C1 segment of cervical spinal cord (tissue), 14 donors: ENCODE measurements around the gene MVK.
A peak's percentile ranks its signal among the peaks of the same experiment; 100 is the strongest.

Source experiments
- DNase-seq, 14 donors: peaks; one replicate each; lab custom pipeline; 2025; lab: John Stamatoyannopoulos, UW

MVK gene

DNA sequence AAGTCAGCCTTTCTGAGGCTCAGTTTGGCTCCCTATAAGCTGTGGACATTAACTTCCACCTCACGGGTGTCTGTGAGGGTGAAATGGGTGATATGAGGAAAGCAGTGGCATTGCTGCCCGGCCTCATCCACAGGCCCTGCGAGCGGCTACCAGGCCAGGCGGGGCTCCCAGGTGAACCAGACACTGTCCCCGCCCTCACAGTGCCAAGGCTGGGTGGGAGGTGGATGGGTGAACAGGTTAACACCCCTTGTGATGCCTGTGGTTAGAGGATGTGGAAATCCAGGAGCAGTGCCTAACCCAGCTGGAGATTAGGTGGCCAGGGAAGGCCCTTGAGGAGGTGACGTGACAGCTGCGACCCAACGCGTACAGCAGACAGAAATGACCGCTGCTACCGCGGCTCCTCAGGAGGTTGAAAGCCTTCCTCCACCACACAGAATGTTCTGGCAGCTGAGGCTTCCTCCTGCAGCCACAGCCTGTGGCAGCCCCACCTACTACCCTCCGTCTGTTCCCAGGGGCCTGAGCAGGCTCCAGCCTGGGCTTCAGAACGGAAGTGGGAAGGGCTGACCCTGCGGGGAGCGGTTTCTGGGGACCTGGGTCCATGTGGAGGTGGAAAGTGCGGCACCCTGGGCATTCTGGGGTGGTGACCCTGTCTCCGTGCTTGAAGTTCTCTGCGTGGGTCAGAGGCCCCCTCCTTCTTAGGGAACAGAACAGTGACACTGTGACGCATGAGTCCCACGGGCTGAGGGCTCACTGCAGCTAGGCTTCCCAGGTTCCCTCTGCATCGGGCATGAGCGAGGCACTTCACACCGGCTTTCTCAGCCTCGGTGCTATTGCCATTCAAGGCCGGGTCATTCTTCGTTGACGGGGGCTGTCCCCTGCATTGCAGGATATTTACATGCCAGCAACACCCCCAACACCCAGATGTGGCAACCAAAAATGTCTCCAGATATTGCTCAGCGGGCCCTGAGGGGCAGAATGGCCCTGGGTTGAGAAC is 10.0 kb upstream of the MVK start:
- DNase-seq: no peak

DNA sequence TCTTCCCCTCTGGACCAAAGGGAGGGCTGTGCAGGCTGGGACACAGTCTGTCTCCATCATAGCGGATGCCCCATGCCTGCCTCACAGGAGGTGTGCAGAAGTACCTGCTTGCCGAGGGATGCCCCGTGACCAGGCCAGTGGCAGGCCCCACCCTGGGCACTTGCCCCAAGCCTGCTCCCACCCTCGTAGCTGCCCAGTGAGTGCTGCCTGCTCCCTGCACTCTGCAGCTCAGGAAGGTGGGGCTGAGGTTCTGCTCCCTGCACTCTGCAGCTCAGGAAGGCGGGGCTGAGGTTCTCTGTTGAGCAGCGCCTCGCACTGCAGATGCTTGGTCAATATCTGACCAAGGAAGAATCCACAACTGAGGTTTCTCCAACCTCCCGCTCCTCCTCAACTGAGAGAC is 7.2 kb upstream of the MVK start:
- DNase-seq: no peak

DNA sequence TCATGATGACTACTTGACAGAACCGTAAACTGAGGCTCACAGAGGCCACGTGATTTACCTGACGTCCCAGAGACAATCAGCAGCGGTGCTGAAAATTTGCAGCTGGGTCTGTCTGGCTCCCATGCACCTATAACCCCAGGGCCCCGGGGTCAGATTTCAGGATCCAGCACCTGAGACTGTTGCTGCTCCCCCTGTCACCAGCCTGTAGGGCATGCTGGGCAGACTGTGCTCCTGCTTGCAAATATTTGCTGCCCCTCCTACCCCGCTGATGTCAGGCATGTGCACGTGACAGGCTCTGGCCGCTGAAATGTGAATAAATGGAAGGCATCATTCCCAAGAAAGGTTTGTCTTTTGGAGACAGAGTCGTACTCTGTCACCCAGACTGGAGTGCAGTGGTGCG is 6.3 kb upstream of the MVK start:
- DNase-seq: no peak

DNA sequence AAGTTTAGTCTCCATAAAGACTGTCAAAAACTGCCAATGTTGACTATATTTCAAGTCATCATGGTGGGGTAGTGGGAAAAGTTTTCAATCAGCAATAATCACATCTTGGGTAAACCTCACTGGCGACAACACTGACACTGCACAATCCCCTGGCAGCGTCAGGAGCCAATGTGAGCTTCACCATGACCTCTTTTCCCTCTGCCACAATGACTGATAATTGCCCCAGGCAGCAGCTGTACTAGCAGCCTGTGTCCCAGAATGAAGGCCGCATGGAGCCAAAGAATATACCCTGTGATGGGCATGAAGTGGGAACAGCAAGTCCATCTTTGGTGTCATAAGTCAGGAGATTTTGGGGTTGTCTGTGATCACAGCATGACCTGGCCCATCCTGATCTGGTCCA is 5.6 kb upstream of the MVK start:
- DNase-seq: peak in 1 of 14 donors; percentile 5

DNA sequence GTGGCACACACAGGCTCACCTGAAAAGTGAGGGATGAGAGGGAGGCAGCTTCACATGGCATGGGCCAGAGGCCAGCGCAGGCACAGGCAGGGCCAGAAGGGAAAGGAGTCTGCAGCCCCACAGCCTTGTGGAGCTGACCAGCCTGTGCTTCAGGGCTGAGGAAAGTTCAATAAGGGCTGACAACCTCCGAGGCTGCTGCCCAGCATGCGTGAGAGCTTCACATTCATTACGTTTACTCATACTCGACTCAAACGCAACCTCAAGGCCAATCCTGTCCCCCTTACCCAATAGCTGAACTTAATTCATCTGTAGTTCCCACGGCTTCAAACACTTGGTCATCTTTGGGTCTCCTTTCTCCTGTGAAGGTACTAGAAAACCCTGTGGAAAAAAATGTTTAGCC is 5.1 kb upstream of the MVK start:
- DNase-seq: no peak

DNA sequence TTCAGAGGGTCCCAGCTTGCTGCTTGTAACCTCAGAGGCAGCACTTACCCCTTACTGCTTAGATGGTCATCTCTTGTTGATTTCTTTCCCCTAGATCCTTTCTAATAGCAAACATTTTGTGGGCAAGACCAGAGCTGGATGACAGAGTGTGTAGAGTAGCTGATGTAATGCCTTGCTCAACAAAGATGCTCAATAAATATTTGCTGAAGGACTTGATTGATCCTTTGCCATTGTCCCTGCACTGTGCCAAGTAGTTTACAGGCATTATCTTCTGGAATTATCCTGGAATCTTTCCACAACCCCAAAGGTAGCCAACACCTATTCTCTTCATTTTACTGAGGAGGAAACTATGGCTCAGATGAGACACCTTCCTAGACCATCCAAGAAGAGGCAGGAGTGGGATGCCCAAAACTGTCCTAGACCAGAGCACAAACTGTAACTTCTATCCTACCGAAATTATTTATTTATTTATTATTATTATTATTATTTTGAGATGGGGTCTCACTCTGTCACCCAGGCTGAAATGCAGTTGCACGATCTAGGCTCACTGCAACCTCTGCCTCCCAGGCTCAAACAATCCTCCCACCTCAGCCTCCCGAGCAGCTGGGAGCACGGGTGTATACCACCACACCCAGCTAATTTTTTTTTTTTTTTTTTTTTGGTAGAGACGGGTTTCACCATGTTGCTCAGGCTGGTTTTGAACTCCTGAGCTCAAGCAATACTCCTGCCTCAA is 1.7 kb upstream of the MVK start:
- DNase-seq: no peak

DNA sequence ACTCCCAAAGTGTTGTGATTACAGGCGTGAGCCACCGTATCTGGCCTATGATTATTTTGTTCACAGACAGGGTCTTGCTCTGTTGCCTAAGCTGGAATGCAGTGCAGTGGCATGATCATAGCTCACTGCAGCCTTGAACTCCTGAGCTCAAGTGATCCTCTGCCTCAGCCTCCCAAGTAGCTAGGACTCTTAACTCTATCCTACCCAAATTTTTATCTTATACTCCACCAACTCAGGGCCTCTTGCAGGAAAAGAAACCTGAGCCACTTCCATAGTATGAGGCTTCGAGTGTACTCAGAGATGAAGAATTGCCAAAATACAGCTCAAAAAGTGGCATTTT is 1.1 kb upstream of the MVK start:
- no peak for DNase-seq

DNA sequence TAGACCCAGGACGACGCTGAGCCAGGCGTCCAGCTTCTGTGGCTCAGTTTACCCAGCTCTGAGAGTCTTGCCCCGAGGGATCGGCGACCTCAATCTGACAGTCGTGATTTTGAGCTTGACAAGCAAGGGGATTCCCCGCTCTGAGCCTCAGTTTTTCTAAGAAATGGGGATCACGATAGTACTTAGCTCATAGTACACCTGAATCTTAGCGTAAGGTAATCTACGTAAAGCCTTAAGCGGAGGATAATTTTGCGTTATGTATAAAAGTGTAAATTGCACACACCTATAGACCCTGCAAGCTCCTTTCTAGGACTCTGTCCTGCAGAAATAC is 285 bp downstream of the MVK start:
- no peak for DNase-seq

DNA sequence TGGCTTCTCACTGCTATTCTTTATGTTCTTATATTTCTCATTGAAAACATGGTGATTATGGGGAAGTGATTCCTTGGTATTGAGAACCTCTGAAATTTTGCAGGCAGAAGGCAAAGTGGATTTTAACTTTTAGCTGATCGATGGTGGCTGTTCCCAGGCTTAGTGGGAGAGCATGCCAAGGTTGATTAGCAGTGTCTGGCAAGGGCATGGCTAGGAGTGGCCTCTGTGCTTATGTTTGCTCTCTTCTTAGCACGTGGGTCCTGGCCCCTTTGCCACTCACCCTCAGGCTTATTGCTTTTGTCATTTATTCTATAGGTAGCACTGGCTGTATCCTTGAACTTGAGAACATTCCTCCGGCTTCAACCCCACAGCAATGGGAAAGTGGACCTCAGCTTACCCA is 2.1 kb downstream of the MVK start:
- no peak for DNase-seq

DNA sequence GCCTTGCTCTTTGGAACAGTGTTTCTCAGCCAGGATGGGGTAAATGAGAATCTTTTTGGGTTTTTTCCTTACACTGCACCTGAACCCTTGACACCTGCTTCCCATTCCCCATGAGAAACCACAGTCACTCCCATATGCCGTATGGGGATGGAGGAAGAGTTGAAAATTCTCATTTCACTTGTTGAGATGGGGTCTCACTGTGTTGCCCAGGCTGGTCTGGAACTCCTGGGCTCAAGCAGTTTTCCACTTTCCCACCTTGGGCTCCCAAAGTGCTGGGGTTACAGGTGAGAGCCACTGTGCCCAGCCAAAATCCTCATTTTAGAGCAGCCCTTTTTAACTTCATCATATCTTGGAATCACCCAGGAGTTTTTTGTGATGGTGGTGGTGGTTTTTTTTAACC is 3.7 kb downstream of the MVK start:
- DNase-seq: no peak

DNA sequence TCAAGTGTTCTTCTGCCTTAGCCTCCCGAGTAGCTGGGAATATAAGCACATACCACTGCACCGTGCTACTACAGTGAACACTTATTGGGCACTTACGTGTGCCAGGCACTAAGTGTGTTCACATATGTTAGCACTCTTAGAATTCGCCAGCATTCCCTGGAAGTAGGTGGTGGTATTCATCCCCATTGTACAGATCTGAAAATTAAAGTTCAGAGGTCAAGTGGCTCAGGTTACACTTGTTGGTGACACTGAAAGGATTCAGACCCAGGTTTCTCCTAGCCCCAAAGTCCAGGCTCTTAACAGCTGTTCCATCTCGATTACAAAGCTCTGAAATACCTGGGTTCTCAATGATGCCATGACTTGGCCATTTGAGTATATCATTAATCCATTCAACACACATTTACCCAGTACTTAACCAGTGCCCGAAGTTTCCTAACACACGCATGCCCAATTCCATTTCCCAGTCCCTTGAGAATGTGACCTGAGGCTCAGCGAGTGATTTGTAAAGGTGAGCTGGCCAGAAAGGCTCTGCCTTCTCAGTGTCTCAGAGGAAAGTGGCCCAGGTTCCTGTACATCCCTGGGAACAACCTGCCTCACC is 4.8 kb downstream of the MVK start:
- no peak for DNase-seq

DNA sequence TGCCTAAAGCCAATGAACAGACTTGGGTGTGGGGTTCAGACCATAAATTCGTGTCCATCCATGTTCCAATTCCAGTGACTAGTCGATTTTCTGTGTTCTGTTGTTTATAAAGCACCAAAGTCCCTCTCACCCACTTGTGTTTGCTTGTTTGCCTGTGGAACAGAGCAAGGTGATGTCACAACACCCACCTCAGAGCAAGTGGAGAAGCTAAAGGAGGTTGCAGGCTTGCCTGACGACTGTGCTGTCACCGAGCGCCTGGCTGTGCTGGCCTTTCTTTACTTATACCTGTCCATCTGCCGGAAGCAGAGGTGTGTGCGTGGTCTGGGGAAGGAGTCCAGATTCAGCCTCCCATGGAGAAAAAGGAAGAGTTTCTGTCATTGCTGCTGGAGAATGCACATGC is 6.0 kb downstream of the MVK start:
- DNase-seq: no peak

DNA sequence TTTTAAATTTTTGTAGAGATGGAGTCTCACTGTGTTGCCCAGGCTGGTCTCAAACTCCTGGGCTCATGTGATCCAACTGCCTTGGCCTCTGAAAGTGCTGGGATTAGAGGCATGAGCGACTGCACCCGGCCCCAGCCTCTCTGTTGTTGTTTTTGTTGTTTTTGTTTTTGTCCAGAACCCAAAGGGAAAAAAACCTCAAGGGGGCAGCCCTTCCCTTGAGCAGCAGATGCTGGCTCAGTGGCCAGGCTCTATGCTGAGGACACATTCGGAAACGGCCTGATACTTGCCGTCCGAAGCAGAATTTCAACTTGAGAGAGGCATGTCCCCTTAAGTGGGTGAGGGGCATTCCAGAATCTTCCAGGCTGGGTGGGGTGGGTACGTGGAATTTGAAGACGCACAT is 6.7 kb downstream of the MVK start:
- DNase-seq: no peak

DNA sequence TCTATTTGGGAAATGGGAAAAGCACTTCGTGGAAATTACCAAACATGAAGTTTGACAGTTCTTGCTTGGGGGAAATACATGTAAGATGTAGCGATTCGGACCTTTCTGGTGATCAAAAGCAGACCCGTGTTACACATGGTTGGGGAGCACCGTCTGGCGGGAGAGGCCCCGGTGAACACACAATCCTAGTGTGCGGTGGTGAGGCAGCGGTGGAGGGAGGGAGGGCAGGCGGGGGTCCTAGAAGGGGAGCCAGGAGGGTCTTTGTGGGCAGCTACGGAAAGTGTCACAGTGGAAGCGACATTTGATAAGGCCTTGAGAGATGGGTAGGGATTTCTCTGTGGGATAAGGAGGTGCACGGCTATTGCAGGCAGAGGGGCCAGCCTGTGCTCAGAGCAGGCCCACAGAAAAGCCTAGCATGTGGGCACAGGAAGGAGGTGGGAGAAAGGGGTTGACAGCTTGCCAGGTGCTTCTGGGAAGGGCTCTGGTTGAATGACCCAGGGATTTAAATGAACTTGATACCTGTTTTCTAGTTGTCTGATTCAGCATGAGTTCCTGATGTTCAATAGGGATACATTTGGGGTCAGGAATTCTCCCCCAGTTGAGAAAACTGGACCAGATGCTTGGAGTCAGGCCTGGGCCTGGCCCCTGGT is 7.2 kb downstream of the MVK start:
- no peak for DNase-seq

DNA sequence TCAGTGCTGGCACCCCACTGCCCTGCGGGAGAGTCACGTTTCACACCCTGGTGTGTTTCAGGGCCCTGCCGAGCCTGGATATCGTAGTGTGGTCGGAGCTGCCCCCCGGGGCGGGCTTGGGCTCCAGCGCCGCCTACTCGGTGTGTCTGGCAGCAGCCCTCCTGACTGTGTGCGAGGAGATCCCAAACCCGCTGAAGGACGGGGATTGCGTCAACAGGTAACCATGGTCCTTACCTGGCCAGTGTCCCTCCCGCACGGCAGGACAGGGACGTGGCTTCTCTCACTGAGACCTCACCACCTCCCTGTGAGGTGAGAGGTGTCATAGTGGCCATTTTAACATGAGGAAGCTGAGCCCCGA is 7.7 kb downstream of the MVK start:
- no peak for DNase-seq

DNA sequence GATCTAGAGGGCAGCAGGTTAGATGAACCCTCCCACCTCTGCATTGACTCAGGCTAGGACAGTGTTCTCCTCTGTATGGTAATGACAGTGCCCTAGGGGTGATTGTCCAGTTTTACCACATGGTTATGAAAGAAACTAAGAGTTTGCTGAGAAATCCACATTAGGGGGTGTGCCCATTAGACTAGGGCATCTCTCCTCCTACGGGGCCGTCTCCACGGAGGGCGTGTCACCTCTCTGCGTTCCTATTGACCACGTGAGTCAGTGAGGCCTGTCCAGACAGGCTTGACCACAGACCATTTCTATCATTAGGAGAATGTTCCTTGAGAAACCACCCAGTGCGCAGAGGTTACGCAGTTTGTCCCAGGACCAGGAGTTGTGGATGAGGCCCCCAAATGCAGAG is 8.3 kb downstream of the MVK start:
- no peak for DNase-seq

DNA sequence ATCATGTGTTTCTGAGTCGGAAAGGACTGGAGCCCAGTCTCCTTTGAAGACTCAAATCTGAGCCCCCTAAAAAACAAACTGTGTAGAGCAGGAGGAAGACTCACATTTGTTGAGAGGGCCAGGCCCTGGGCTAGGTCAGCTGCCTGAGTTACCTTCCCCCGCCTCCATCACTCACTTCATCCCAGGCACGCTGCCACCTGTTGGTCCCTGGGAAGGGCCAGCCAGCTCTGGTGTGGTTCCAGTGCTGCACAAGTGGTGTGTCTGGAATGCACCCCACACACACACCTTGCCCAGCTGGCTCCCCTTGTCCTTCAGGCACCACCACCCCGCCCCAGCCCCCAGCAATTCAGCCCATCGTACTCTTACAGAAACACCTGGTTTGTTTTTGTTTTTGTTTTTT is 9.0 kb downstream of the MVK start:
- no peak for DNase-seq

DNA sequence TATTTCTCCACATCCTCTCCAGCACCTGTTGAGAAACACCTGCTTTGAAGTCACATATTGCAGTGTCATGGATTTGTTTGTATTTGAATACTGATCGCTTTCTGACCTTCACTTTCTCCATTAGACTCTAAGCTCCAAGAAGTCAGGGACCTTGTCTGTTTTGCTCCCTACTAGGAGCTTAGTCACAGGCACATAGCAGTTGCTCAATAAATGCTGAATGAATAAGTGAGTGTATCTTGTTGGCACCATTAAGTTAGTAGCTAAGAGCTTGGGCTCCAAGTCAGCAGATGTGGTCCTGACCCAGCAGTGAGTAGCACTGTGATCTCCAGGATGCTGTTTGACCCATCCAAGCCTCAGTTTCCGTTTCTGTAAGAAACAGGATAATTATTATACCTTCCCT is 10.1 kb downstream of the MVK start:
- no peak for DNase-seq

DNA sequence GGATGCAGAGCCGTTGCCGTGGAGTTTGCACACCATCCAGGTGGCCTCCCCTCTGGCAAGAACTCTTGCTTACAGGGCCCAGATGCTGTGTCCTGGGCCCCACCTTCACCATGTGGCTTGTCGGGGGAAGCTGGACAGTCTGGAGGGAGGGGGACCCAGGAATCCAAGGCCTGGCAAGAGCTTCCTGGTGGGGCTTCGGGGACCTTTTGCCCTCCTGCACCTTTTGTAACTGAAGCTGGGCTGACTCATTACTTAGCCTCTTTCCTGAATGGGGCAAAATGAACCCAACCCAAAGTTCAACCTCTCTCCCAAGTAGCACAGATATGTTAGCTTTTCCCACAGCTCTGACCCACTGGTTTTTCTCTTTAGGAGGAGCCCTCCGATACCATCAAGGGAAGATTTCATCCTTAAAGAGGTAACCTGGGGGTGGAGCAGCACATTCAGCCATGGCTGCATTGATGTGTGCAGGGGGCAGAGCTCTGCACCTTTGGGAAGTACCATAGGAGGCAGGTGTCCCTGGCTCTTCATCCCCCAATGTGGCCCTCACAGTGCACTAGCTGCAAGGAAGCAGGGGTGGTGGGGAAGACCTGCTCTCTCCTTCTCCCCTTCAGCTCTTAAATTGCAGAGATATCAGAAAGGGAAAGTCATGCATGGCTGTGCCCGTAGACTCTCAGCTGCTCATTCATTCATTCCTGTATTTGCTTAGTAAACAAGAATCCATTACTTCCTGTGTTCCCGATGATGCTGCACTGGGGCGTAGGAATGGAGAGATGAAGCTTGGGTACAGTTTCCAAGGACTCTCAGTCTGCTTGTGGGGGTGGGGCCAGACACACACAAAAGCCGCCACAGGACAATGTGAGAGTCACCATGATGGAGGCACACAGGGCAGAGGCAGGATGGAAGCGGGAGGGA is 13.0 kb downstream of the MVK start:
- no peak for DNase-seq

DNA sequence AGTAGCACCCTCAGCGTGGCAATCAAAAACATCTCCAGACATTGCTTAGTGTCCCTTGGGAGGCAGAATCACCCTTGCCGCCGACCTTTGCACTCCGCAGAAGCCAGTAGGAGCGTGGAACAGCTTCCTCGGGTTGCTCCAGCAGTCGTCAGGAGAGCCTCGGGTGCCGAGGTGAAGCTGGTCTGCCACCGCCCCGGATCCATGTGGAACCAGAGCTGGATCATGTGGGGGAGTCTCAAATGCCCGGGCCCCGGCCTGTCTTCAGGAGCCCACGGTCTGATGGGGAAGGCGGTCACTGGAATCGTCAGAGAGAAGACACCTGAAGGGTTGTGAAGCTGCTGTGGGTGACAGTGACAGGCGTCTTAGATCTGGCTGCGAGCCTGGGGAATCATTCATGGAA is 14.3 kb downstream of the MVK start:
- DNase-seq: no peak

DNA sequence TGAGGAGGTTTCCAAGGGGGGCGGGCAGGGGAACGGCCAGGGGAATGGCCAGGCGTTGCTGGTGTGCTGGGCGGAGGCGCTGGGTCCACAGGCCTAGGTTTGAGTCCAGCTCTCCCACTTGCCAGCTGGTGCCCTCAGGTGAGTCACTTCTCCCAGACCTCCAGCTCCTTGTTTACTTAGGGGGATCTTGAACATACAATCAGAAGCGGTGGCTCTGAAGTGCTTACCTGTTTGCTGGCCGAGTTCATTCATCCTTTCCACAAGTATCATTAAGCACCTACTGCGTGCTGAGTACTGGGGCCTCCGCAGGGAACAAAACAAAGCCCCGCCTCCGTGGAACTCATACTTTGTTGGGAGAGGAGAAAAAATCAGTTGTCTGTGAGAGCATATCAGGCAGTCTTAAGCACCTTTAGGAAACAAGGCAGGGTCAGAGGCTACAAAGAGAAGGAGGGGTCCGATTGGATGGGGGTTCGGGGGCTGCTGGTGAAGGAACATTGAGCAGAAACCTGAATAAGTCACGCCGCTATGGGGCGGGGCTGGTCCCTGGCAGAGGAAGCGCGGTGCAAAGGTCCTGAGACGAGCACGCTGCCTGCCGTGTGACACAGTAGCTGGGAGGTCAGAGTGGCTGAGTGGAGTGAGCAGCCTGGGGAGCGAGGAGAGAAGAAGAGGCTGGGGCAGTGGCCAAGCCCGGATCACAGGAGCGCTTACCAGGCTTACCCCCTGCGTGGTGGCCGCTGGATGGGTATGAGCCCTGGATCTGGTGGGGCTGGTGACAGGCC is 15.1 kb downstream of the MVK start:
- no peak for DNase-seq
